Esophagus muscularis mucosa (tissue), 4 donors: ENCODE results near the gene ZNF564. TPM values are rescaled to one million over a fixed set of nuclear protein-coding genes. Genes with fewer than 3 reads are reported as not detected.
A peak's percentile ranks its signal among the peaks of the same experiment; 100 is the strongest.

Source experiments
- DNase-seq: peaks from one replicate; pipeline ENCODE4 v3.0.0-alpha.2; 2017; ENCODE audit errors: extremely low spot score
- H3K27ac ChIP-seq, 4 donors: fragments of 200-600 bp; sonication (generic); replicated peaks in 1 of 4; 1 replicate in 3 of 4; 2 replicates in 1 of 4; pipeline ENCODE4 v1.5.1; 2016 to 2019; ENCODE audit warnings: mild to moderate bottlenecking in 1 of 4
- H3K27me3 ChIP-seq, 4 donors: fragments of 200-600 bp; sonication (generic); one replicate each; pipeline versions ENCODE4 v1.5.1 to v1.6.0; 2016 to 2019
- H3K36me3 ChIP-seq, 4 donors: fragments of 200-600 bp; sonication (generic); one replicate each; pipeline ENCODE4 v1.5.1; 2016 to 2019
- H3K4me1 ChIP-seq, 4 donors: fragments of 200-600 bp; sonication (generic); one replicate each; pipeline ENCODE4 v1.5.1; 2016 to 2019
- H3K4me3 ChIP-seq, 4 donors: fragments of 200-600 bp; sonication (generic); 1 replicate in 2 of 4; 2 replicates in 2 of 4; pipeline ENCODE4 v1.5.1; 2016 to 2019; ENCODE audit warnings: mild to moderate bottlenecking in 4 of 4, moderate library complexity in 1 of 4
- H3K9me3 ChIP-seq, 4 donors: fragments of 200-600 bp; sonication (generic); 1 replicate in 3 of 4; 2 replicates in 1 of 4; pipeline ENCODE4 v1.5.1; 2016 to 2019
- EP300 ChIP-seq: sonication (generic); formaldehyde crosslinking; IDR thresholded peaks from one replicate; pipeline ENCODE4 v1.6.1; 2017; ENCODE audit warnings: antibody characterized with exemption
- POLR2A ChIP-seq: fragments of 450-650 bp; IDR thresholded peaks from one replicate; pipeline ENCODE4 v1.6.1; 2017; ENCODE audit warnings: antibody characterized with exemption, moderate library complexity, mild to moderate bottlenecking, low read depth
- POLR2AphosphoS5 ChIP-seq, 2 donors: sonication (generic); formaldehyde crosslinking; IDR thresholded peaks; one replicate each; pipeline ENCODE4 v1.6.1; 2017; ENCODE audit warnings: antibody characterized with exemption in 2 of 2
- WGBS: methylation state at CpG from one replicate; pipeline ENCODE4 v1.1.5; 2018; 5-methylcytosine and 5-hydroxymethylcytosine counted together
- intact Hi-C: fragments of 100-400 bp; cut with DNase I; formaldehyde crosslinking; loops from one replicate; pipeline ENCODE4 v1.15.1; 2023
- small RNA-seq, 3 donors: library from RNA; depleted of rRNA; stranded (forward); fragments of <200 nt; gene quantifications; one replicate each; pipeline ENCODE3, GENCODE V24; 2016
- total RNA-seq, 4 donors: library from RNA; depleted of rRNA; stranded (reverse); fragments of >200 nt; gene quantifications; one replicate each; pipeline versions ENCODE4 v1.1.0 to v1.2.1, GENCODE V29; 2016
- TF ChIP-seq, protein P1 (sequence below), 3 experiments: fragments of 200-600 bp in 2 of 3; fragments of 450-650 bp in 1 of 3; sonication (generic) in 2 of 3; IDR thresholded peaks; one replicate each; pipeline ENCODE4 v1.5.1; 2017 to 2019; ENCODE audit warnings: antibody characterized with exemption in 3 of 3, mild to moderate bottlenecking in 2 of 3, moderate library complexity in 1 of 3

ZNF564 gene
- total RNA-seq, 4 donors from 2014 or later, result 8.3 to 13.7 (median 9.3) TPM

DNA sequence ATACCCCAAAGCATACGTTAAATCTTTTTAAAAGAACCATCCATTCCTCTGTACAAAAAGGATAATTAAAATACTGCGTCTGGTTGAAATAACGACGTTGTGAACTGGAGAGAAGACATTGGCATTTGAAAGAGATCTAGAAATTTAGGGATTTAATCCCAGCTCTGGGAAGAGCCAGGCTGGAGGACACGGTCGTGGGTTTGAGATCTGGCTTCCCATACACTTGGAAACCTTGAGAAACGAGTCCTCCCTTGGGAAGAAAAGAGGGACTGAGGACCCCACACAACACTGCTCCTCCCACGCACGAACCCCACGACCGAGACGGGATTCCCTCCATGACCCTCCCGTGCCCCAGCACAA is 67.3 kb downstream of the ZNF564 start:
- WGBS, result 0% methylated on average over 13 of the region's 13 CpGs

DNA sequence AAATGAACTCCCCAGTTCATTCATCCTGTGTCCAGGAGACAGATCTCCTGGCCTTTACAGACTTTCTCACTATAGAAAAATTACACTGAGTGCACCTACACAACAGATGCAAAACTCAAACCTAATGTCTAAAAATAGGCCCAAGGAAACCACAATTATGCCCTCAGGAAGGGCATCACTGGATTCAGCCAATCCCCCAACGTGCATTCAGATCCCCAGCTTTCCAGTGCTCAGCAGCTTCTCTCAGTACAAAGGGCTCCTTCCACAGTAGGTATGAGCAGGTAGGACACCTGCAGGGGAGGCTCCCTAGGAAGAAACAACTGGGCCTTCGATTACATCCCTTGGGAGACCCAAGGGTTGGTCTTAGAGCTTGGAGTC is 68.8 kb downstream of the ZNF564 start:
- peaks cover 12 to 30% (median 16%) of the 10 kb centered on the region in 4 donors for H3K4me1 ChIP-seq
- no peaks in the 10 kb centered on the region for H3K27me3 ChIP-seq
- TF ChIP-seq POLR2A (no peak), POLR2AphosphoS5 (IDR thresholded peaks at IDR 0.05) (no peak), EP300 (no peak)
- TF ChIP-seq, protein P1, sequence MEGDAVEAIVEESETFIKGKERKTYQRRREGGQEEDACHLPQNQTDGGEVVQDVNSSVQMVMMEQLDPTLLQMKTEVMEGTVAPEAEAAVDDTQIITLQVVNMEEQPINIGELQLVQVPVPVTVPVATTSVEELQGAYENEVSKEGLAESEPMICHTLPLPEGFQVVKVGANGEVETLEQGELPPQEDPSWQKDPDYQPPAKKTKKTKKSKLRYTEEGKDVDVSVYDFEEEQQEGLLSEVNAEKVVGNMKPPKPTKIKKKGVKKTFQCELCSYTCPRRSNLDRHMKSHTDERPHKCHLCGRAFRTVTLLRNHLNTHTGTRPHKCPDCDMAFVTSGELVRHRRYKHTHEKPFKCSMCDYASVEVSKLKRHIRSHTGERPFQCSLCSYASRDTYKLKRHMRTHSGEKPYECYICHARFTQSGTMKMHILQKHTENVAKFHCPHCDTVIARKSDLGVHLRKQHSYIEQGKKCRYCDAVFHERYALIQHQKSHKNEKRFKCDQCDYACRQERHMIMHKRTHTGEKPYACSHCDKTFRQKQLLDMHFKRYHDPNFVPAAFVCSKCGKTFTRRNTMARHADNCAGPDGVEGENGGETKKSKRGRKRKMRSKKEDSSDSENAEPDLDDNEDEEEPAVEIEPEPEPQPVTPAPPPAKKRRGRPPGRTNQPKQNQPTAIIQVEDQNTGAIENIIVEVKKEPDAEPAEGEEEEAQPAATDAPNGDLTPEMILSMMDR (IDR thresholded peaks at IDR 0.05), result no peak
- no peak for DNase-seq
- 74% methylated on average over 2 of the region's 2 CpGs for WGBS
- intact Hi-C loops, result no loop called here
- no peak overlapping the region for H3K4me3 ChIP-seq
- H3K36me3 ChIP-seq, result no peaks in the 10 kb centered on the region
- no peaks in the 10 kb centered on the region for H3K9me3 ChIP-seq
- no peak overlapping the region for H3K27ac ChIP-seq

More for the DNA sequence above, 67.3 kb downstream of the ZNF564 start:
- DNase-seq, result no peak
- TF ChIP-seq, protein P1 (IDR thresholded peaks at IDR 0.05), result no peak
- no peak for TF ChIP-seq POLR2AphosphoS5 (IDR thresholded peaks at IDR 0.05)
- no peak for TF ChIP-seq POLR2A
- no peak for TF ChIP-seq EP300
- H3K27me3 ChIP-seq, result no peaks in the 10 kb centered on the region
- peaks cover 12 to 30% (median 16%) of the 10 kb centered on the region in 4 donors for H3K4me1 ChIP-seq
- H3K36me3 ChIP-seq, result no peaks in the 10 kb centered on the region
- no peaks in the 10 kb centered on the region for H3K9me3 ChIP-seq
- peak overlapping the region; percentile 77 to 94 (median 86) for H3K4me3 ChIP-seq
- peak overlapping the region; percentile 77 to 82 (median 82) for H3K27ac ChIP-seq
- intact Hi-C loops, result no loop called here

DNA sequence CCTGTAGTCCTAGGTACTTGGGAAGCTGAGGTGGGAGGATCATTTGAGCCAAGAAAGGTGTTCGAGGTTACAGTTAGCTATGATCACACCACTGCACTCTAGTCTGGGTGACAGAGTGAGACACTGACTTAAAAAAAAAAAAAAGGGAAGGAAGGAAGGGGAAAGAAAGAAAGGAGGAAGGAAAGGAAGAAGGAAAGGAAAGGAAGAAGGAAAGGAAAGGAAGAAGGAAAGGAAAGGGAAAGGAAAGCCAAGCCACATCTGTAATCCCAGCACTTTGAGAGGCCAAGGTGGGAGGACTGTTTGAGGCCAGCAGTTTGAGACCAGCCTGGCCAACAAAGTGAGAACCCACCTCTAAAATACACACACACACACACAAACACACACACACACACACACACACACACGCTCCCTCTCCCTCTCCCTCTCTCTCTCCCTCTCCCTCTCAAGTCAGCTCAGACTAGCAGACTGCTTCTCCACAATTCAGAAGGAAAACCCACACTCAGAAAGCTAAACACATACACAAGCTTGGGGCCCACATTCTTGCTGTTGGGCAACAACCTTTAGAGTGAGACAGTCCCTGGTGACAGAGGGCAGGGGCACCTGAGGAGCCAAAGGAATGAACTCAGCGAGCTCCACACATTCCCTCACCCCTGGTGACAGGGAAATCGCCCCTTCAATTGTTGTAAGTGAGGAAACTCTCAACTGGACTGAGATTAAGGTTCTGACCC is 69.3 kb downstream of the ZNF564 start:
- WGBS, result 70% methylated on average over 4 of the region's 4 CpGs
- Histone ChIP-seq H3K27ac (no peak overlapping the region), H3K4me1 (peaks cover 12 to 30% (median 16%) of the 10 kb centered on the region in 4 donors), H3K4me3 (no peak overlapping the region), H3K9me3 (no peaks in the 10 kb centered on the region), H3K27me3 (no peaks in the 10 kb centered on the region), H3K36me3 (no peaks in the 10 kb centered on the region)
- TF ChIP-seq, protein P1 (IDR thresholded peaks at IDR 0.05), result no peak
- intact Hi-C loops, result no loop called here
- DNase-seq, result no peak

DNA sequence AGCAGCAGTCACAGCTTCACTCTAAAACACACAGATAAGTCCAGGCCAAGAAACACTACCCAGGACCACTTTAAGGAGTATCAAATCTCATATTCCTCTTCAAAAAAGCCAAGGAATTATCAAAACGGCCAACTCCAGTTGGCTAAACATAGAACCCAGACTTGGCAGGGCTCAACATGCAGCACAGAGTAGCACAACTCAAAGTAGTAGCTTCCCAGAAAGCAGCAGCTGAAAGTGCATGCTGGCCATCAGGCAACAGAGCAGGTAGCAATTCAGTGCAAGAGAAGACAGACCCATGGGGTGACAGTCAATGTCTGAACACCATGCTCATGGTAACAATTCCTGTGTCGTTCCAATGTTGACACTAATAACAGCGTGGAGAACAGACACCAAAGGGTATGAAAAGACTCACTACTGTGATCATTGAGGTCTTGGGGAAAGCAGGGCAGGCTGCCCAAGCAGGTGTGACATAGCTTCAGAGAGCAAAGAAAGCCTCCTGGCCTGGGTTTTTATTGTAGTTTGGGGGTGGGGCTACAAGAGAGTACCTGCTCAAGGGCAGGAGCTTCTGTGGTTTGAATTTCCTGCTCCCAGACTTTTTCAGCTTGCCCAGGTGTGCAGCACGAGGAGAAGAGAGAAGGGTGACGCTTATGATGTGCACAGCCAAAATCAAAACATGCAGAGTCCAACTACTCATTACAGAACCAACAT is 72.9 kb downstream of the ZNF564 start:
- Histone ChIP-seq H3K4me3 (no peak overlapping the region), H3K4me1 (peaks cover 2 to 12% (median 6%) of the 10 kb centered on the region in 4 donors), H3K27me3 (no peaks in the 10 kb centered on the region), H3K36me3 (no peaks in the 10 kb centered on the region), H3K27ac (no peak overlapping the region), H3K9me3 (no peaks in the 10 kb centered on the region)
- TF ChIP-seq POLR2AphosphoS5 (IDR thresholded peaks at IDR 0.05), result no peak
- TF ChIP-seq, protein P1 (IDR thresholded peaks at IDR 0.05), result no peak
- no peak for TF ChIP-seq EP300
- no peak for TF ChIP-seq POLR2A
- intact Hi-C loops, result no loop called here
- no peak for DNase-seq
- WGBS, result 75% methylated on average over 5 of the region's 5 CpGs

Small RNA genes within 50 kb of the gene (small RNA-seq; reads per million reads assigned to genes)
- gene MTCO1P27 (0 reads per million in 3 donors), gene PPIAP20 (0 reads per million in 3 donors)

Other genes starting within 250 kb of the ZNF564 start
- 1 to 10 TPM; 2.3 to 3.4 (median 2.9) TPM for gene ZNF563, start 217.8 kb downstream of the ZNF564 start, total RNA-seq
- gene ZNF442, start 185.8 kb downstream of the ZNF564 start, total RNA-seq, result 1 to 10 TPM; 3.3 to 4.6 (median 3.6) TPM
- gene ZNF799, start 150.2 kb downstream of the ZNF564 start, total RNA-seq, result 1 to 10 TPM; 3.3 to 6.6 (median 3.4) TPM
- gene ZNF443, start 110.5 kb downstream of the ZNF564 start, total RNA-seq, result 1 to 10 TPM; 3.5 to 5.4 (median 4.8) TPM
- gene ZNF709, start 66.7 kb downstream of the ZNF564 start, total RNA-seq, result 1 to 10 TPM; 1.7 to 2.9 (median 2.3) TPM
- gene ZNF490, start 59.3 kb upstream of the ZNF564 start, total RNA-seq, result 1 to 10 TPM; 3.3 to 6.7 (median 5.3) TPM
- 10 to 100 TPM; 14.0 to 21.6 (median 17.3) TPM for gene ZNF791, start 59.4 kb upstream of the ZNF564 start, total RNA-seq
- gene MAN2B1, start 115.3 kb upstream of the ZNF564 start, total RNA-seq, result 10 to 100 TPM; 65.7 to 80.8 (median 68.9) TPM
- 10 to 100 TPM in 3 of 4 donors, 1 to 10 TPM in 1; 10.0 to 19.7 (median 13.9) TPM for gene WDR83, start 115.3 kb upstream of the ZNF564 start, total RNA-seq
- gene DHPS, start 130.4 kb upstream of the ZNF564 start, total RNA-seq, result 10 to 100 TPM; 74.3 to 92.3 (median 85.0) TPM
- gene GNG14, start 136.5 kb upstream of the ZNF564 start, total RNA-seq, result not detected
- 10 to 100 TPM in 1 of 4 donors, 1 to 10 TPM in 3; 4.3 to 10.6 (median 7.5) TPM for gene FBXW9, start 145.1 kb upstream of the ZNF564 start, total RNA-seq
- 10 to 100 TPM; 42.8 to 71.9 (median 62.8) TPM for gene TNPO2, start 172.4 kb upstream of the ZNF564 start, total RNA-seq
- 100 to 1,000 TPM; 382 to 470 (median 431) TPM for gene TRIR, start 183.2 kb upstream of the ZNF564 start, total RNA-seq
- 10 to 100 TPM; 46.9 to 63.5 (median 51.3) TPM for gene GET3, start 186.0 kb upstream of the ZNF564 start, total RNA-seq
- gene BEST2, start 200.3 kb upstream of the ZNF564 start, total RNA-seq, result not detected
- 10 to 100 TPM in 3 of 4 donors, 1 to 10 TPM in 1; 7.1 to 17.0 (median 12.6) TPM for gene HOOK2, start 224.1 kb upstream of the ZNF564 start, total RNA-seq
- 1,000 to 10,000 TPM in 1 of 4 donors, 100 to 1,000 TPM in 2, 10 to 100 TPM in 1; 82.2 to 1,609 (median 182) TPM for gene JUNB, start 240.0 kb upstream of the ZNF564 start, total RNA-seq